ENCODE results near the gene ZNF606.
"Not testable (repeated sequence)": the region's sequence is repeated elsewhere in the genome, so short reads cannot be mapped to it uniquely, and the experiment has no call there.

ZNF606 gene

GRCh38 chr19:58010507-58010906, 7.9 kb upstream of the ZNF606 start:
- DNase-seq (ENCODE audit: low read depth in 2 of 2): no peak

- DNase-seq (ENCODE audit: low read depth in 2 of 2): peak in 1 of 2 donors; percentile 50
Measured at GRCh38 chr19:58009666-58010301, 7.2 kb upstream of the ZNF606 start.

GRCh38 chr19:58009301-58009665, 6.7 kb upstream of the ZNF606 start:
- no peak for DNase-seq (ENCODE audit: low read depth in 2 of 2)

GRCh38 chr19:58008877-58009276, 6.3 kb upstream of the ZNF606 start:
- not testable (repeated sequence) for DNase-seq (ENCODE audit: low read depth in 2 of 2)

- DNase-seq (ENCODE audit: low read depth in 2 of 2): no peak
Measured at GRCh38 chr19:58007285-58007684, 4.7 kb upstream of the ZNF606 start.

GRCh38 chr19:58003174-58003828, 681 bp upstream of the ZNF606 start:
- no peak for DNase-seq (ENCODE audit: low read depth in 2 of 2)

GRCh38 chr19:58001895-58002369, 688 bp downstream of the ZNF606 start:
- no peak for DNase-seq (ENCODE audit: low read depth in 2 of 2)

GRCh38 chr19:58000677-58001076, 1.9 kb downstream of the ZNF606 start:
- DNase-seq (ENCODE audit: low read depth in 2 of 2): no peak

GRCh38 chr19:57992841-57993240, 9.8 kb downstream of the ZNF606 start:
- DNase-seq (ENCODE audit: low read depth in 2 of 2): no peak

- no peak for DNase-seq (ENCODE audit: low read depth in 2 of 2)
Measured at GRCh38 chr19:57978586-57979289, 23.9 kb downstream of the ZNF606 start.

GRCh38 chr19:57974434-57974833, 28.2 kb downstream of the ZNF606 start, which contains the start of gene C19orf18:
Gene C19orf18 (minus strand): TSS chr19:57974534. CDS start chr19:57974432, 102 bp downstream.
- DNase-seq (ENCODE audit: low read depth in 2 of 2): no peak

GRCh38 chr19:57964761-57965160, 37.9 kb downstream of the ZNF606 start:
- no peak for DNase-seq (ENCODE audit: low read depth in 2 of 2)

GRCh38 chr19:57961785-57962184, 40.8 kb downstream of the ZNF606 start:
- DNase-seq (ENCODE audit: low read depth in 2 of 2): no peak

GRCh38 chr19:57954996-57955395, 47.6 kb downstream of the ZNF606 start:
- no peak for DNase-seq (ENCODE audit: low read depth in 2 of 2)

- no peak for DNase-seq (ENCODE audit: low read depth in 2 of 2)
Measured at GRCh38 chr19:57949702-57950101, 52.9 kb downstream of the ZNF606 start.

- DNase-seq (ENCODE audit: low read depth in 2 of 2): no peak
Measured at GRCh38 chr19:57949296-57949695, 53.3 kb downstream of the ZNF606 start.

GRCh38 chr19:57947419-57948134, 55.0 kb downstream of the ZNF606 start, which contains the start of gene ZNF256:
Gene ZNF256 (minus strand): TSS chr19:57947706. CDS start chr19:57947474, 232 bp downstream.
- DNase-seq (ENCODE audit: low read depth in 2 of 2): peak; percentile 84 to 85

- DNase-seq (ENCODE audit: low read depth in 2 of 2): no peak
Measured at GRCh38 chr19:57947088-57947418, 55.6 kb downstream of the ZNF606 start.

GRCh38 chr19:57946316-57946715, 56.3 kb downstream of the ZNF606 start:
- DNase-seq (ENCODE audit: low read depth in 2 of 2): no peak

GRCh38 chr19:57941593-57941992, 61.0 kb downstream of the ZNF606 start:
- DNase-seq (ENCODE audit: low read depth in 2 of 2): no peak

GRCh38 chr19:57935731-57936130, 66.9 kb downstream of the ZNF606 start:
- no peak for DNase-seq (ENCODE audit: low read depth in 2 of 2)

All from stimulated activated CD8-positive, alpha-beta memory T cell treated with anti-CD3 and anti-CD28 coated beads, Interleukin-7, amount 100 ng/mL, for 4 hours (primary cell).